ENCODE results near the gene CCT5.
"Not testable (repeated sequence)": the region's sequence is repeated elsewhere in the genome, so short reads cannot be mapped to it uniquely, and the experiment has no call there.

CCT5 gene

GRCh38 chr5:10278658-10279279, 28.7 kb downstream of the CCT5 start:
- DNase-seq: no peak

GRCh38 chr5:10279328-10279727, 29.2 kb downstream of the CCT5 start:
- no peak for DNase-seq

- no peak for DNase-seq
Observed at GRCh38 chr5:10279925-10280720, 30.0 kb downstream of the CCT5 start.

DNA sequence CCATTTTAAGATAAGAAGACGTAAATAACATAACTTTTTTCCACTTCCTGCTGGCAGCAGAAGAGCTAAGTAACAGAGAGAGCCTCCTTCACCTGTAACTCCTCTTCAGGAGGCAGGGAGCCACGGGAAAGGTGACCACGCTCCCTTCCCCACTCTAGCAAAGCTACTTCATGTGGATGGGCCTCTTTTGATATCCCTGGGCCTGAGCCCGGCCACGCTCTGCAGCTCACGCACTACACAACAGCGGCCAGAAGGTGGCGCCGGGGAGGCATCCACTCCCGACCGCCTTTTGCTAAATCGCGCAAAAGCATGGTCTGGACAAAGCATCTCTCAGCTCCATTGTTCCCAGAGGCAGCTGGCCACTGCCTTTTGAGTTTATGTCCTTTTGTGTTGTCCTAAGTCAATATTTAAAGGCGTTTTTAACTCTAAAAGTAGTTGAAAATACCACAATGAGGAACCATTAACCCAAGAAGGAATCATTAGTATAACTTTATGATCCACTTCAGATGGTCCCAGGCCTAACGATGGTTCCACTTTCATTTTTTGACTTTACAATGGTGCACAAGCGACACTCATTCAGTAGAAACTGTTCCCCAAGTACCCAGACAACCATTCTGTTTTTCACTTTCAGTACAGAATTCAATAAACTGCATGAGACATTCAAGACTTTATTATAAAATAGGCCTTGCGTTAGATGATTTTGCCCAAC, 34.0 kb downstream of the CCT5 start:
- DNase-seq: peak; percentile 46 to 77

DNA sequence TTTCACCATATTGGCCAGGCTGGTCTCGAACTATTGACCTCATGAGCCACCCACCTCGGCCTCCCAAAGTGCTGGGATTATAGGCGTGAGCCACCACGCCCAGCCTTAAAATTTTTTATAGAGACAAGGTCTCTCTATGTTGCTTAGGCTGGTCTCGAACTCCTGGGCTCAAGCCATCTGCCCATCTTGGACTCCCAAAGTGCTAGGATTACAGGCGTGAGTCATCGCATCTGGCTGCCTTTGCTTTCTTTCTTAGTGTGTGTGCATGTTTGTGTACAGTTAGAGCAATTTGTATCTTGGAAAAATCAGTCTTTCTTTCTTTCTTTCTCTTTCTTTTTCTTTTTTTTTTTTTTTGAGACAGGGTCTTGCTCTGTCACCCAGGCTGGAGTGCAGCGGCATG, 35.3 kb downstream of the CCT5 start:
- not testable (repeated sequence) for DNase-seq

DNA sequence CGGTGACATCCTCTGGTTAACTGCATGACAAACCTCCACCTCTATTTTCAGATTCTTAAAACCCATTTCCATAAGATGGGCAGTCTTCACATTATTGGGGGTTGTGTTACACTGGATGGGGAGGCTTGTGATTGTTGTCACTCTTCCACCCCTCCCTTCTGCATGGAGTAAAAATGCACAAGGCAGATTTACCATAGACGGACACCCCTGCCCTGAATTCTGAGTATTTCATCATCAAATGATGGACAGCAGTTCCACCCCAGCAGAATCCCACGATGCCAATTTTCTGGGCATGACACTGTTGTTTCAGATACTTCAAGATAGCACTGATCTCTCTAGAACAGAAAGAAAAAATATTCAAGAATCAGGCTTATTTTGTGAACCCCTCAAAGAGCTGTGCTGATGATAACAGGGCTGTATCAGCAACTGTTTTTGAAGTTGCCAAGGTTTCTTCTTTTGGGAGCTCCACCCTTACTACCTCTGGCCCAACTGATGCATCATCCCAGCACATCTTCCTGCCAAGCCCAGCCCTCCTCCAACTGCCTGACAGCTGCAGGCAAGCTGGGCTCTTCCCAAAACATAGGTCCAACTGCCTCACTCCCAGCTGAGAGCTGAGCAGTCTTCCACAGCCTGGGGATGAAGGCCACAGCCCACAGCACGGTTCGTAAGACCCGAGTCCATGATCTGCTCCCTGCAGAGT, 36.2 kb downstream of the CCT5 start:
- no peak for DNase-seq

DNA sequence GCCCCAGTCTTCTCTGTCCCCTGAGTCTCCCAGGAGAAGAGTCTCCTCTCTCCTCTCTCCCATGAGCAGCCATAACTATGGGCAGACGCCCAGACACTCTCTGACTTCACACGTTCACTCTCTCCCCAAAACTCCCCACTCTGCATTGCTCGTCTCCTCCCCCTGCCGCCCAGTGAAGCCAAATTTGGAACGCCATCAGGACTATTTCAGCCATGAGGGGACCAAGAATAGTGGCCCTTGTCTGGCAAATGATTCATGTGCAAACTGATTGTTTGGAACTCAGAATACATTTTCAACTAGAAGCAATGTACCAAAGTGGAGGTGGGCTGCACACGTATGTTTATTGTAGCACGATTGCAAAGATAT, 36.8 kb downstream of the CCT5 start:
- DNase-seq: no peak

DNA sequence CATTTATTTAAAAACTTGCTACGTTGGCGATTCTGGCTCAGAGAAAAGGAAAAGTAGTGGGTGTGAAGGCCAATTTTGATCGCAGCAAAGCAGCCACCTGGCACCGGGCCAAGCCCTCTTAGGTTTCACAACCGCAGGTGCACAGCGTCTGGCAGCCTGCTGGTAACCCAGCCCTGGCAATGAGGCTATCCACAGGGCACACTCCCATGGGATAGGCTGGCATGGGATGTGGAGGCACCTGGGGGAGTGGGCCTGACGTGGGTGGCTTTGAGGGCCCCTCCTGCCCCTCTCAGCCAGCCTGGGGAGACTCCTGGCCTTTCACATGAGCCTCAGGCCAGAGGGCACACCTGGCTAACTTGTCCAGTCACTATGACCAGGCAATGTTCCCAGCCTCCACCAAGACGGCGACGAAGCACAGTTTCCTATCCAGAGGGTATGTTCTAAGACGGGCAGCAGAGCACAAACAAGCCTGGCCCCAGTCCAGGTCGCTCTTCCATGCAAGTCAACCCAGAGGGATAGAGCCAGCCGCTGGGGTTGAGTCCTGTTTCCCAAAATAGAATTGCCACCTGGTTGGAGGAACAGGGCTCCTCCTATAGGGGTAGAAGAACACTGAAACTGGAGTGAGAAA, 38.6 kb downstream of the CCT5 start:
- DNase-seq: no peak

GRCh38 chr5:10289353-10289752, 39.3 kb downstream of the CCT5 start:
- DNase-seq: no peak

- DNase-seq: no peak
Observed at GRCh38 chr5:10289991-10290390, 39.9 kb downstream of the CCT5 start.

GRCh38 chr5:10290438-10290837, 40.4 kb downstream of the CCT5 start:
- no peak for DNase-seq

GRCh38 chr5:10291692-10292339, 41.7 kb downstream of the CCT5 start:
- DNase-seq: no peak

- DNase-seq: no peak
Observed at GRCh38 chr5:10293907-10294662, 44.0 kb downstream of the CCT5 start.

DNA sequence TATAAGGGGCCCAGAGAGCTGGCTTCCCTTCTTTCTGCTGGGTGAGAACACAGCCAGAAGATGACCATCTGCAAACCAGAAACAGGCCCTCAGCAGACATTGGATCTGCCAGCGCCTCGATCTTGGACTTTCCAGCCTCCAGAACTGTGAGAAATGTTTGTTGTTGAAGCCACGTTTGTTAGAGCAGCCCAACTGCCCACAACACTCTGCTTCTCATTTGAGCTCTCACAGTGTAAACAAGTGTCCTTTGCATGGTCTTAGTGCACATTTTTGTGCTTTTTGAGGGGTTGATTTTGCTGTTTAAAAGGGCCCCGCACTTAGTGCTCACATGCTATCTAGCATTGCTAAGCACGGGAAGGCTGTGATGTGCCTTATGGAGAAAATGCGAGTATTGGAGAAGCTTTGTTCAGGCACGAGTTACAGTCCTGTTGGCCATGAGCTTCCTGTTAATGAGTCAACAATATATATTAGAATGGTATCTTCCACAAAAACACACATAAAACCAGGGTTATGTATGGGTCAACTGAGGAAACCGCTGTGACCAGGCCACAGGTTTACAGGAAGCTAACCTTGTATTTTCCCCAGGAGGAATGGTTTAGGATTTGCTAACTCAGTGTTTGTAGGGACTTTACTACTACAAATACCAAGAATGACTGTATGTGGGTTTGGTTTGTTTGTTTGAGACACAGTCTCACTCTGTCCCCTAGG, 45.7 kb downstream of the CCT5 start:
- no peak for DNase-seq

GRCh38 chr5:10297646-10298204, 47.6 kb downstream of the CCT5 start:
- DNase-seq: no peak

DNA sequence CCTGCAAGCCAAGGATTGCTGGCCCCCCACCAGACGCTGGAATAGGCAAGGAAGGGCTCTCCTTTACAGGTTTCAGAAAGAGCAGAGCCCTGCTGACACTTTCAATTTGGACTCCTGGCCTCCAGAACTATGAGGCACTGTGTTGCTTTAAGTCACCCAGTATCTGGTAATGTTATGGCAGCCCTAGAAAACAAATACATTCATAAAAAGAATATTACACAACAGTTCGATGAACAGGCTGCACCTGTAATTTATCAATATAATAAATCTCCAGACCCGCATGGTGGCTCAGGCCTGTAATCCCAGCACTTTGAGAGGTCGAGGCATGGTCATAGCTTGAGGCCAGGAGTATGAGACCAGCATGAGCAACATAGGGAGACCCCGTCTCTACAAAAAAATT, 50.2 kb downstream of the CCT5 start:
- no peak for DNase-seq

GRCh38 chr5:10301266-10301665, 51.2 kb downstream of the CCT5 start:
- DNase-seq: no peak

- DNase-seq: no peak
Observed at GRCh38 chr5:10301842-10302610, 51.9 kb downstream of the CCT5 start.

DNA sequence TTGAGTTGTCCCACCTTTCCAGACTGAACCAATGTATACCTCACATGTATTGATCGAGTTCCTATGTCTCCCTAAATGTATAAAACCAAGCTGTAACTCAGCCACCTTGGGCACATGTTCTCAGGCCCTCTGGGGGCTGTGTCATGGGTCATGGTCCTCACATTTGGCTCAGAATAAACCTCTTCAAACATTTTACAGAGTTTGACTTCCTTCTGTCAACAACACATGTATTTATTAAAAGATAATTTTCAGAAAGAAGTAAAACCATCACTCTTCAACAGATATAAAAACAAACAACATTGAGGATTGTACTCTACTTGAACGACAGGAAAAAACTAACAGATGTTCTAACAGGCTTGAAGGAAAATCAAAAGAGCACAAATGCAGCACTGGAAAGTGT, 53.1 kb downstream of the CCT5 start:
- DNase-seq: no peak

DNA sequence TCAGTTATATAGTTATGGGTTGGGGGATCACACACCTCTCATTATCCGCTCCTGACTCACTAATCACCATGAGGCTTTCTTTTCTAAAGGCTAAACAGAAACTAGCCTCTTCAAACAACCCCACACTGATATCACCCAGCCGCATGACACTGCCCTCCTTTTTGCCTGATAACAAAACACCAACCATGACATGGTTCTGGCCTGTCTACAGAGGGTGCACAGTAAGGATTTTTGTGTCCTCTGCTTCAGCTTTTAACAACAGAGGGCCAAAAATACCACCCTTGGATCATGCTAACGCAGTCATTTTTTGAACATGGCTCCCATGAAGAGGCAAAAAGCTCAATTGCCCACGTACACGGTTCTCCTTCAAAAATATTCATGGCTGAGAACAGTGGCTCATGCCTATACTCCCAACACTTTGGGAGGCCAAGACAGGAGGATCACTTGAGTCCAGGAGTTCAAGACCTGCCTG, 53.7 kb downstream of the CCT5 start:
- no peak for DNase-seq

Data from SW 1271 (cell line).